Lower leg skin (tissue), 4 donors: ENCODE data around the gene SIMC1. TPM values are rescaled to one million over a fixed set of nuclear protein-coding genes. Genes with fewer than 3 reads are reported as not detected.
"Not testable (repeated sequence)": the region's sequence is repeated elsewhere in the genome, so short reads cannot be mapped to it uniquely, and the experiment has no call there.

Experiments
- DNase-seq, 2 donors: peaks; one replicate each; pipeline ENCODE4 v3.0.0-alpha.2; 2019; ENCODE audit warnings: low spot score in 2 of 2
- H3K4me3 ChIP-seq: fragments of 200-600 bp; sonication (generic); 2 replicates; pipeline ENCODE4 v1.5.1; 2017; ENCODE audit warnings: mild to moderate bottlenecking, low read depth; ENCODE audit not compliant: poor library complexity, severe bottlenecking
- CTCF ChIP-seq, 3 donors: fragments of 450-650 bp; IDR thresholded peaks; one replicate each; pipeline ENCODE4 v1.5.1; 2016; ENCODE audit warnings: antibody characterized with exemption in 3 of 3, mild to moderate bottlenecking in 3 of 3, moderate library complexity in 2 of 3
- POLR2A ChIP-seq, 2 donors: fragments of 450-650 bp; IDR thresholded peaks; one replicate each; pipeline ENCODE4 v1.6.1; 2016 to 2017; ENCODE audit warnings: antibody characterized with exemption in 2 of 2, mild to moderate bottlenecking in 1 of 2, moderate library complexity in 1 of 2
- WGBS, 2 donors: methylation state at CpG; one replicate each; pipeline ENCODE4 v1.1.5; 2018; 5-methylcytosine and 5-hydroxymethylcytosine counted together
- intact Hi-C: fragments of 100-400 bp; cut with DNase I; formaldehyde crosslinking; loops from one replicate; pipeline ENCODE4 v1.15.0; 2023; ENCODE audit warnings: low total_unique reads
- total RNA-seq, 4 donors: library from RNA; depleted of rRNA; stranded (reverse); fragments of >200 nt; gene quantifications; one replicate each; pipeline ENCODE4 v1.1.0, GENCODE V29; 2016

SIMC1 gene
- total RNA-seq, 4 donors from 2014 or later: 7.5 to 14.9 (median 11.0) TPM

DNA sequence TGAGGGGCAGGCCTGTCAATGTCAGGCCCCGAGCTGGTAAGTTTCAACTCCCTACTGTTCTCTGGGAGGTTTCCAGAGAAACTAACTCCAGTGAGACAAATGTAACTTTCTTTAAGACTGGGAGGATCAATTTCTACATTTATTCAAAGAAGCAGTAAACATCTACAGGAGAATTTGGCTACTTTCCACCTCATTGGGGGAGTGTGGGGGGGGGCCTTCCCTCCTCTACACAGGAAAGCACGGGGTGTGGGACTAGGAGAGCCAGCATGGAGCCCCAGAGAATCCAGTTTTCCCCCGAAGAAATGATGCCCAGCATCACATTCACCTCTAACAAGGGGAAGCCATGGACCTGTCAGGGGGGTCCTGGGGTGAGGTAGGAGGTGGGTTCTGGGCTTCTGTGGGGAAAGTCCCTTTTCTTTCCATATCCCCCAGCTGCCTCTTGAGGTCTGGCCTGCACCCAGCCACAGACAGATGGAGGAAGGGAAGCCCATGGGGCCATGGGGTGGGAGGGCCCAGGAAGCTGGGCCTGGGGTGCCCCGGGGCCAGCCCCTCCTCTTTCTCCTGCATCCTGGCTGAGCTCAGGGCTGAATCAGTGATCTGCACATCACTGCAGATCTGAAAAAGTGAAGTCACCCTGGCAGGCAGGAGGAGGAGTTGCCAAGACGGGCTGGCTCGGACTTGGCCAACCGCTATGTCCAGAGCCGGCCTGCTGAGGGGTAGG lies 42.6 kb upstream of the SIMC1 start:
- WGBS, 2 donors: 47 to 57% methylated on average over 7 of the region's 8 CpGs
- intact Hi-C loops: not testable (repeated sequence)
- DNase-seq: peak in 1 of 2 donors; percentile 68

GRCh38 chr5:176196781-176197180 lies 41.4 kb upstream of the SIMC1 start:
- peak in 1 of 2 donors; percentile 54 for DNase-seq
- 71 to 78% methylated on average over 5 of the region's 7 CpGs for whole genome bisulfite sequencing, 2 donors
- H3K4me3 ChIP-seq, intact Hi-C loops: not testable (repeated sequence)

More for the DNA sequence above, 42.6 kb upstream of the SIMC1 start:
- H3K4me3 ChIP-seq: not testable (repeated sequence)

DNA sequence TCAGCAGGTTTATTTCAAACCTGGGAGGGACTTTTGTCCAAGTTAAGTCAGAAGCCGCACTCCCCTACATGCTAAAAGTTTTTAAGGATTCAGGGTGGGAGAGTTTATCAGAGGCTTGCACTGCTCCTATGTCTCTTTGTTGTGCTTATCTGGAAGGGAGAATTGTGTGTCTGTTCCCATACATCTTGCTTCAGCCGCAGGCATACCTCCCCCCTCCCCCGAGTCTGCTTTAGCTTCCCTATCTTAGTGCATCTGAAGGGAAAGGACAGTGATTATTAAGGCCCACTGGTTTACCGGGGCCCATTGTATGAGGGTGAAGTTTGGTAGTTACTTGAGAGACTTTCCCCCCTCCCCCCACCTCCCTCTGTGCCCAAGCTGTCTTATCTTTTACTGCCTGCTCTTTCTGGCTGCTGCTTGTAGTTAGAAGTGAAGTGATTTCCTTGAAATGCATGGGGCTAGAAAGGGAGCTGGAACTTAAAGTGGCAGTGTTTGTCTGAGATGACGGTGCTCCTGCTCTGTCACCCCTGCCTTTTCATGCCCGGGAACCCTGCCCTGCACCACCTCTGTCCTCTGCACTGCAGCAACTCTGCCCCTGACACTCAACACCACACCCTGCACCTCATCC lies 40.9 kb upstream of the SIMC1 start:
- DNase-seq: peak in 1 of 2 donors; percentile 14
- 44 to 47% methylated on average over 5 to 6 of the region's 6 CpGs for WGBS, 2 donors
- H3K4me3 ChIP-seq, intact Hi-C loops: not testable (repeated sequence)

- intact Hi-C loops, DNase-seq, H3K4me3 ChIP-seq: not testable (repeated sequence)
- 70 to 84% methylated on average over 2 of the region's 2 CpGs for WGBS, 2 donors
Observed at GRCh38 chr5:176198299-176198698, 39.9 kb upstream of the SIMC1 start.

GRCh38 chr5:176198991-176199733 lies 39.1 kb upstream of the SIMC1 start:
- intact Hi-C loops, H3K4me3 ChIP-seq: not testable (repeated sequence)
- 1 to 2% methylated on average over 28 to 31 of the region's 72 CpGs for WGBS, 2 donors
- DNase-seq: peak in 1 of 2 donors; percentile 77

- WGBS, 2 donors: 9 to 10% methylated on average over 8 of the region's 9 CpGs
- intact Hi-C loops, H3K4me3 ChIP-seq: not testable (repeated sequence)
- DNase-seq: peak in 1 of 2 donors; percentile 25
Observed at GRCh38 chr5:176199803-176200399, 38.3 kb upstream of the SIMC1 start.

GRCh38 chr5:176201811-176202210 lies 36.4 kb upstream of the SIMC1 start:
- 92 to 93% methylated on average over 8 of the region's 8 CpGs for WGBS, 2 donors
- intact Hi-C loops: no loop called here
- DNase-seq: peak in 1 of 2 donors; percentile 37
- TF ChIP-seq POLR2A (IDR thresholded peaks at IDR 0.05): no peak
- TF ChIP-seq CTCF (IDR thresholded peaks at IDR 0.05): no peak
- no peak overlapping the region for H3K4me3 ChIP-seq

- 73 to 79% methylated on average over 8 of the region's 8 CpGs for WGBS, 2 donors
- TF ChIP-seq CTCF (IDR thresholded peaks at IDR 0.05): no peak
- TF ChIP-seq POLR2A (IDR thresholded peaks at IDR 0.05): no peak
- no peak overlapping the region for H3K4me3 ChIP-seq
- intact Hi-C loops: no loop called here
- DNase-seq: peak in 1 of 2 donors; percentile 53
Observed at GRCh38 chr5:176203086-176203485, 35.1 kb upstream of the SIMC1 start.

DNA sequence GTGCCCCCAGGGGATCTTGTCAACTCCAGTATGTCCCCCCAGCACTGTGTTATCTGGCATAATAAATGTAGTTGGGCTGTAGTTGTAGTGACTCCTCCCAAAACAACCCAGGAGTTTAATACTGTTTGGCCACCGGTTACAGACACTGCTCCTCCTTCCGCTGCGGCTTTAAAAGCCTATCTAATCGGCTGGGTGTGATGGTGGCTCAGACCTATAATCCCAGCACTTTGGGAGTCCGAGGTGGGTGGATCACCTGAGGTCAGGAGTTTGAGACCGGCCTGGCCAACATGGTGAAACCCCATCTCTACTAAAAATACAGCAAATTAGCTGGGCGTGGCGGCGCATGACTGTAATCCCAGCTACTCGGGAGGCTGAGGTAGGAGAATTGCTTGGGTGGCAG lies 34.7 kb upstream of the SIMC1 start:
- DNase-seq: peak in 1 of 2 donors; percentile 52
- 79 to 81% methylated on average over 10 of the region's 10 CpGs for WGBS, 2 donors
- H3K4me3 ChIP-seq, intact Hi-C loops: not testable (repeated sequence)

DNA sequence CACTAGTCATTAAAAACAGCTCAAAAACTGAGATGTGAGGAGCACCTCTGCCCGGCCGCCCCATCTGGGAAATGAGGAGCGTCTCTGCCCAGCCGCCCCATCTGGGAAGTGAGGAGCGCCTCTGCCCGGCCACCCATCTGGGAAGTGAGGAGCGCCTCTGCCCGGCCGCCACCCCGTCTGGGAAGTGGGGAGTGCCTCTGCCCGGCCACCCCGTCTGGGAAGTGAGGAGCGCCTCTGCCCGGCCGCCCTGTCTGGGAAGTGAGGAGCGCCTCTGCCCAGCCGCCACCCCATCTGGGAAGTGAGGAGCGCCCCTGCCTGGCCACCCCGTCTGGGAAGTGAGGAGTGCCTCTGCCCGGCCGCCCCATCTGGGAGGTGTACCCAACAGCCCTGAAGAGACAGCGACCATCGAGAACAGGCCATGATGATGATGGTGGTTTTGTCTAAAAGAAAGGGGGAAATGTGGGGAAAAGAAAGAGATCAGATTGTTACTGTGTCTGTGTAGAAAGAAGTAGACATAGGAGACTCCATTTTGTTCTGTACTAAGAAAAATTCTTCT lies 23.7 kb upstream of the SIMC1 start:
- intact Hi-C loops, H3K4me3 ChIP-seq: not testable (repeated sequence)
- WGBS, 2 donors: 91 to 93% methylated on average over 3 to 17 of the region's 23 CpGs
- DNase-seq: peak in 1 of 2 donors; percentile 46

GRCh38 chr5:176216393-176216916 lies 21.8 kb upstream of the SIMC1 start:
- intact Hi-C loops, H3K4me3 ChIP-seq: not testable (repeated sequence)
- DNase-seq: peak in 1 of 2 donors; percentile 80
- WGBS, 2 donors: 76 to 78% methylated on average over 8 to 9 of the region's 9 CpGs
